ENCODE data around the gene CNOT6. TPM values are rescaled to one million over a fixed set of nuclear protein-coding genes. Genes with fewer than 3 reads are reported as not detected.

The CNOT6 gene
- total RNA-seq, 1 donor from 2014 or later, result 38.5 TPM

DNA sequence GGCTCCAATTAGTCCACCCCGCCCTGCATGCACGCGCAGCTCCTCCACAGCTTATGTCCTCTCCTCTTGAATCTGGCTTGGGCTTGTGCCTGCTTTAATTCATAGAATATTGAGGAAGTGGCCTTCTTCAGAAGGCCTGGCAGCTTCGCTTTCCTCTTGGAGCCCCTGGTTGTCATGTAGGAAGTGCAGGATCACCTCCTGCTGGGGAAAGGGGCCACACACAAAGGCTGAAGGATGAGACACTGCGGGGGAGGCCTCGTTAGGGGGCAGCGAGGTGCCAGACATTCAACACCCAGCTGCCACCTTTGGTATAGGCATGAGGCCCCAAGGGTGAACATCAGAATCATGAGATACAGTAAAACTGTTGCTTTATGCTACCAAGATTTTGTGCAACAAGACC is 2.7 kb upstream of the CNOT6 start:
- peaks cover 8% of the 10 kb centered on the region for H3K27me3 Mint-ChIP-seq (ENCODE audit: insufficient read depth, low read depth)
- H3K27ac ChIP-seq, result no peak overlapping the region
- peaks cover 29% of the 10 kb centered on the region for H3K79me2 ChIP-seq (ENCODE audit: low read depth)
- H3K4me1 Mint-ChIP-seq, result peaks cover 32% of the 10 kb centered on the region
- H3K4me1 ChIP-seq, result peaks cover 15% of the 10 kb centered on the region
- peaks cover 23% of the 10 kb centered on the region for H3K9me3 Mint-ChIP-seq
- peaks cover 32% of the 10 kb centered on the region for H3K36me3 Mint-ChIP-seq
- TF ChIP-seq EZH2 (IDR thresholded peaks at IDR 0.05) (no peak), EZH2phosphoT487 (IDR thresholded peaks at IDR 0.05) (no peak)
- TF ChIP-seq, protein P1, sequence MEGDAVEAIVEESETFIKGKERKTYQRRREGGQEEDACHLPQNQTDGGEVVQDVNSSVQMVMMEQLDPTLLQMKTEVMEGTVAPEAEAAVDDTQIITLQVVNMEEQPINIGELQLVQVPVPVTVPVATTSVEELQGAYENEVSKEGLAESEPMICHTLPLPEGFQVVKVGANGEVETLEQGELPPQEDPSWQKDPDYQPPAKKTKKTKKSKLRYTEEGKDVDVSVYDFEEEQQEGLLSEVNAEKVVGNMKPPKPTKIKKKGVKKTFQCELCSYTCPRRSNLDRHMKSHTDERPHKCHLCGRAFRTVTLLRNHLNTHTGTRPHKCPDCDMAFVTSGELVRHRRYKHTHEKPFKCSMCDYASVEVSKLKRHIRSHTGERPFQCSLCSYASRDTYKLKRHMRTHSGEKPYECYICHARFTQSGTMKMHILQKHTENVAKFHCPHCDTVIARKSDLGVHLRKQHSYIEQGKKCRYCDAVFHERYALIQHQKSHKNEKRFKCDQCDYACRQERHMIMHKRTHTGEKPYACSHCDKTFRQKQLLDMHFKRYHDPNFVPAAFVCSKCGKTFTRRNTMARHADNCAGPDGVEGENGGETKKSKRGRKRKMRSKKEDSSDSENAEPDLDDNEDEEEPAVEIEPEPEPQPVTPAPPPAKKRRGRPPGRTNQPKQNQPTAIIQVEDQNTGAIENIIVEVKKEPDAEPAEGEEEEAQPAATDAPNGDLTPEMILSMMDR (IDR thresholded peaks at IDR 0.05), result no peak
- no peak overlapping the region for H3K9ac ChIP-seq
- H3K27ac Mint-ChIP-seq, result peak overlapping the region; percentile 33
- no peak overlapping the region for H3K4me3 Mint-ChIP-seq
- no peaks in the 10 kb centered on the region for H3F3A ChIP-seq (ENCODE audit: low read depth)
- H3K36me3 ChIP-seq, result no peaks in the 10 kb centered on the region
- H2AFZ ChIP-seq (replicated peaks), result no peak overlapping the region
- no peaks in the 10 kb centered on the region for H3K9me3 ChIP-seq (ENCODE audit: low read depth)
- H4K20me1 ChIP-seq (ENCODE audit: low read depth), result peaks cover 17% of the 10 kb centered on the region
- DNase-seq (ENCODE audit: low spot score), result no peak
- H3K27me3 ChIP-seq, result no peaks in the 10 kb centered on the region
- no peak overlapping the region for H3K4me3 ChIP-seq
- no peak overlapping the region for H3K4me2 ChIP-seq

- Mint-ChIP-seq H3K4me3 (peak overlapping the region; percentile 68), H3K4me1 (peaks cover 32% of the 10 kb centered on the region)
Observed at GRCh38 chr5:180492226-180492903, 1.8 kb upstream of the CNOT6 start.

GRCh38 chr5:180494510-180495181 is 467 bp downstream of the CNOT6 start:
- Mint-ChIP-seq H3K36me3 (peaks cover 35% of the 10 kb centered on the region), H3K4me1 (peaks cover 30% of the 10 kb centered on the region), H3K9me3 (peaks cover 16% of the 10 kb centered on the region), H3K27me3 (ENCODE audit: insufficient read depth, low read depth) (peaks cover 6% of the 10 kb centered on the region), H3K27ac (peak overlapping the region; percentile 96), H3K4me3 (peak overlapping the region; percentile 92)
- peaks cover 17% of the 10 kb centered on the region for H3K4me1 ChIP-seq
- H3K9ac ChIP-seq, result peak overlapping the region; percentile 95
- peak overlapping the region; percentile 73 for H2AFZ ChIP-seq (replicated peaks)
- TF ChIP-seq EZH2 (IDR thresholded peaks at IDR 0.05), result no peak
- TF ChIP-seq, protein P1 (IDR thresholded peaks at IDR 0.05), result peak; percentile 3
- H3K27ac ChIP-seq, result peak overlapping the region; percentile 96
- H3K36me3 ChIP-seq, result no peaks in the 10 kb centered on the region
- H3K79me2 ChIP-seq (ENCODE audit: low read depth), result peaks cover 60% of the 10 kb centered on the region
- no peaks in the 10 kb centered on the region for H3K9me3 ChIP-seq (ENCODE audit: low read depth)
- no peaks in the 10 kb centered on the region for H3F3A ChIP-seq (ENCODE audit: low read depth)
- peak overlapping the region; percentile 96 for H3K4me2 ChIP-seq
- peaks cover 49% of the 10 kb centered on the region for H4K20me1 ChIP-seq (ENCODE audit: low read depth)
- peak overlapping the region; percentile 95 for H3K4me3 ChIP-seq
- DNase-seq (ENCODE audit: low spot score), result peak; percentile 74
- no peaks in the 10 kb centered on the region for H3K27me3 ChIP-seq

More at GRCh38 chr5:180492226-180492903, 1.8 kb upstream of the CNOT6 start:
- no peak overlapping the region for H3K27ac ChIP-seq
- TF ChIP-seq EZH2 (IDR thresholded peaks at IDR 0.05) (no peak), EZH2phosphoT487 (IDR thresholded peaks at IDR 0.05) (no peak)
- TF ChIP-seq, protein P1 (IDR thresholded peaks at IDR 0.05), result no peak
- no peak overlapping the region for H3K4me3 ChIP-seq
- peaks cover 38% of the 10 kb centered on the region for H3K79me2 ChIP-seq (ENCODE audit: low read depth)
- no peak overlapping the region for H3K9ac ChIP-seq
- H4K20me1 ChIP-seq (ENCODE audit: low read depth), result peaks cover 26% of the 10 kb centered on the region
- H2AFZ ChIP-seq (replicated peaks), result no peak overlapping the region
- peaks cover 17% of the 10 kb centered on the region for H3K4me1 ChIP-seq
- H3K36me3 ChIP-seq, result no peaks in the 10 kb centered on the region
- no peaks in the 10 kb centered on the region for H3K9me3 ChIP-seq (ENCODE audit: low read depth)
- H3K4me2 ChIP-seq, result no peak overlapping the region
- no peaks in the 10 kb centered on the region for H3K27me3 ChIP-seq
- Mint-ChIP-seq H3K27ac (no peak overlapping the region), H3K27me3 (ENCODE audit: insufficient read depth, low read depth) (peaks cover 8% of the 10 kb centered on the region), H3K36me3 (peaks cover 32% of the 10 kb centered on the region), H3K9me3 (peaks cover 18% of the 10 kb centered on the region)
- no peaks in the 10 kb centered on the region for H3F3A ChIP-seq (ENCODE audit: low read depth)
- DNase-seq (ENCODE audit: low spot score), result no peak
